BJ (cell line): ENCODE results near the gene HYAL1. TPM values are rescaled to one million over a fixed set of nuclear protein-coding genes. Genes with fewer than 3 reads are reported as not detected.

Source experiments
- CTCF ChIA-PET: fragments of 350-600 bp; formaldehyde crosslinking; extraction: SDS; loops from one replicate; lab custom pipeline; 2021; ENCODE audit warnings: antibody characterized with exemption, inconsistent platforms; lab: Yijun Ruan, JAX
- POLR2A ChIA-PET: fragments of 300-600 bp; sonication (Branson Sonifier 250); formaldehyde crosslinking; extraction: SDS; loops from one replicate; lab custom pipeline; 2021; ENCODE audit warnings: antibody characterized with exemption; lab: Charles Lee
- DNase-seq: peaks from one replicate; pipeline ENCODE4 v3.0.0-alpha.2; 2011; ENCODE audit warnings: low read depth
- H3K27me3 ChIP-seq: 2 replicates; pipeline ENCODE4 v1.6.0; 2011; ENCODE audit warnings: low read length; ENCODE audit not compliant: control insufficient read depth, insufficient read depth
- H3K36me3 ChIP-seq: 2 replicates; pipeline ENCODE4 v1.5.1; 2011; ENCODE audit warnings: low read length; ENCODE audit not compliant: control insufficient read depth, insufficient read depth
- H3K4me3 ChIP-seq: 2 replicates; pipeline ENCODE4 v1.5.1; 2011; ENCODE audit warnings: low read depth, mild to moderate bottlenecking, control low read depth, low read length
- polyA plus RNA-seq: library from polyadenylated mRNA; depleted of rRNA; stranded (reverse); fragments of >200 nt; gene quantifications from 2 replicates; pipeline ENCODE4 v1.2.3, GENCODE V29; 2011
- TF ChIP-seq, protein P1 (sequence below): IDR thresholded peaks from 2 replicates; pipeline ENCODE4 v1.5.1; 2011; ENCODE audit warnings: low read depth, mild to moderate bottlenecking, control low read depth, inconsistent platforms, low read length, moderate library complexity; ENCODE audit not compliant: insufficient read depth

Gene HYAL1
- polyA plus RNA-seq, 1 experiment: 0.10 TPM

DNA sequence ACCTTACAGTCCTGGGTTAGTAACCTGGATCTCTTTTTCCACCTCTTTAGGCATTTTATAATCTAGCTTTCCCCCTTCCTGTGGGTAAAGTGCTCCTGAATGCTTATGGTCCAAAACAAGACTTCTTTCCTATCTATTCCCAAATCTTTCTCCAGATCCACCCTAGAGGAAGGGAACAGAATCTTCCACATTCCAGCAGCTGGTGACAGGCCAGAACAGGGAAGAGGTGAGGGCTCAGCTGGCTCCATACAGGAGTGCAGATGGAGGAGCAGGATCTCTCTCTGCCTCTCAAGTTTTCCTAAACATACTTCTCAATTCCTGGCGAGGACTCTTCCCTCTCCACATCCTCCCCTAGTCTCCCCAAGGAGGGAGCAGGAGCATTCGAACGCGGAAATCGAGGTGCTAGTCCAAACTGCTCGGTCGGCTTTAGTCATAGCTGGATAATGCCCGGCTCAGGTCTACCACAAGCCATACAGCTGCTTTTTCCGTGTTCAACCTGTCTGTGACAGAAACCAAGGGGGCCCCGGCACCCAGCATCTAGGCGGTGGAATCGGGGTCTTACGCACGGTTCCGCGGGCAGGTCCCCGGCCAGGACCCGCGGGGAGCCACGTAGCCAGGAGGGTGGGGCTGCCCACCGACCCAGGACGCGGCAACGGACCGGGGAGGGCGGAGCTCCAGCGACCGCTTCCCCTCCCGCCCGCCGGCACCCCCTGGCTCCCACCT lies 33.2 kb upstream of the HYAL1 start:
- TF ChIP-seq, protein P1, sequence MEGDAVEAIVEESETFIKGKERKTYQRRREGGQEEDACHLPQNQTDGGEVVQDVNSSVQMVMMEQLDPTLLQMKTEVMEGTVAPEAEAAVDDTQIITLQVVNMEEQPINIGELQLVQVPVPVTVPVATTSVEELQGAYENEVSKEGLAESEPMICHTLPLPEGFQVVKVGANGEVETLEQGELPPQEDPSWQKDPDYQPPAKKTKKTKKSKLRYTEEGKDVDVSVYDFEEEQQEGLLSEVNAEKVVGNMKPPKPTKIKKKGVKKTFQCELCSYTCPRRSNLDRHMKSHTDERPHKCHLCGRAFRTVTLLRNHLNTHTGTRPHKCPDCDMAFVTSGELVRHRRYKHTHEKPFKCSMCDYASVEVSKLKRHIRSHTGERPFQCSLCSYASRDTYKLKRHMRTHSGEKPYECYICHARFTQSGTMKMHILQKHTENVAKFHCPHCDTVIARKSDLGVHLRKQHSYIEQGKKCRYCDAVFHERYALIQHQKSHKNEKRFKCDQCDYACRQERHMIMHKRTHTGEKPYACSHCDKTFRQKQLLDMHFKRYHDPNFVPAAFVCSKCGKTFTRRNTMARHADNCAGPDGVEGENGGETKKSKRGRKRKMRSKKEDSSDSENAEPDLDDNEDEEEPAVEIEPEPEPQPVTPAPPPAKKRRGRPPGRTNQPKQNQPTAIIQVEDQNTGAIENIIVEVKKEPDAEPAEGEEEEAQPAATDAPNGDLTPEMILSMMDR: no peak
- POLR2A ChIA-PET: interaction anchor here (0.5 to 1.2 kb wide), 6 partner anchors 9 to 263 kb away, joined by 3 to 11 read pairs (median 5); partner anchors contain the start of genes CYB561D2, GNAI2, HYAL3 and NAA80
- H3K36me3 ChIP-seq: peaks cover 8% of the 10 kb centered on the region
- no peak for DNase-seq
- H3K4me3 ChIP-seq: peak overlapping the region; percentile 89
- CTCF ChIA-PET: interaction anchor here (1.0 to 7.2 kb wide), 16 partner anchors 9 to 232 kb away, joined by 3 to 32 read pairs (median 4); partner anchors contain the start of genes CYB561D2, HEMK1, HYAL2 and HYAL3
- H3K27me3 ChIP-seq: no peaks in the 10 kb centered on the region

DNA sequence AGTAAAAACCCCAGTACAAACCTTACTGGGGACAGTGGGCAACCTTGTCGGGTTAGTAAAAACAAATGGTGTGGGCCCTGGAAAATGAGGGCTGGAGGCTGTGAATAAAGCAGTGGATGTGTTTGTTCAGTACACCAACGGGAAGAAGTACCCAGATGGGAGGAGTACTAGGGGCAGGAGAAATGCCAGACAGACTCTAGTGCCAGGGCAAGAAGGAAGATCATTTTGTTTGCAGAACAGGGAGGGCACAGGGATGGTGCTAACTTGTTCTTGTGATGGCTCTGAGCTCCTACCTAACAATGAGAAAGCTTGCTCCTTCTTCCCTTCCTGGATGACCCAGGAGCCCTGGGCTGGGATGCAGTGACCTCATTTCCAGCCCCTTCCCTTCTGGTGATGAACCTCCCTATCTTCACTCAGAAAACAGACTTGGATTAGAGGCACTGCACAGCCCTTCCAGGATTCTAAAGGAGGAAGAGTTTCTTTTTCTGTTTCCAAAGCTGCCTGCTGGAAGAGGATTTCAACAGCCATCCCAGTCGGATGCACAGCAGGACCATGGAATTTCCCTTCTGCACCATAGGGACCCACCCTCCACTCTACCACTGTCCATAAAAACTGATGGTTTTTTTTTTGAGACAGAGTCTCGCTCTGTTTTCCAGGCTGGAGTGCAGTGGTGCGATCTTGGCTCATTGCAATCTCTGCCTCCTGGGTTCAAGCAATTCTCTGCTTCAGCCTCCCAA lies 31.1 kb upstream of the HYAL1 start:
- ChIA-PET CTCF (interaction anchor here (1.5 to 7.2 kb wide), 3 partner anchors 10 to 88 kb away, joined by 5 to 32 read pairs (median 6); no protein-coding TSS in a partner anchor), POLR2A (no interaction called here)
- H3K4me3 ChIP-seq: no peak overlapping the region
- DNase-seq: no peak
- peaks cover 23% of the 10 kb centered on the region for H3K36me3 ChIP-seq
- TF ChIP-seq, protein P1: no peak
- H3K27me3 ChIP-seq: no peaks in the 10 kb centered on the region

DNA sequence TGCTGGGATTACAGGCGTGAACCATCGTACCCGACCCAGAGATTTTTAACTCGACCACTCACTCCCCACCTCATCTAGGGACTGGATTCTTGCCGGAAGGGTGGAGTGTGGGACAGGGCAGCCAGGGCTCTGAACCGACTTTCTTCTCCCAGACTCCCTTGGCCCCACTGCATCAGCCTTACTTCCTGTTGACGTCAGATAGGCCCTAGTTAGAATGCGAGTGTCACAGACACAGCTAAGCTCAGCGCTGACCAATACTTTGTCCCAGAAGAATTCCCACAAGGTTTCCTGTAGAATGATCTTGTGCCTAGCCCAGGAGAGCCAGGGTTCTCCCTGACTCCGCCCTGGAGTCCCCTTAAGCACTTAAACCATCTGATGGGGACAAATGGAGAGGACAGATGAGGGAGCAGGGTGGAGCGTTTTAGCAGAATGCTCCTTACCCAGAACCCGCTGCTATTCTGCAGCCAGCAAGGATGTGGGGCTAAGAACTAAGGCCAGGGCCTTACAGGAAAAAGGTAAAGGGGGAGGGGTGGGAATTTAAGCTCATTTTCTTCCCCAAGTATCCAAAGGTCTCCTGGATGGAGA lies 30.5 kb upstream of the HYAL1 start:
- no peak for DNase-seq
- TF ChIP-seq, protein P1: no peak
- H3K36me3 ChIP-seq: peaks cover 25% of the 10 kb centered on the region
- H3K4me3 ChIP-seq: no peak overlapping the region
- H3K27me3 ChIP-seq: no peaks in the 10 kb centered on the region
- POLR2A ChIA-PET: interaction anchor here (0.7 kb wide), 1 partner anchor 19 kb away, joined by 5 read pairs; no protein-coding TSS in a partner anchor
- CTCF ChIA-PET: interaction anchor here (0.6 to 7.2 kb wide), 3 partner anchors 9 to 228 kb away, joined by 3 to 32 read pairs (median 3); no protein-coding TSS in a partner anchor

DNA sequence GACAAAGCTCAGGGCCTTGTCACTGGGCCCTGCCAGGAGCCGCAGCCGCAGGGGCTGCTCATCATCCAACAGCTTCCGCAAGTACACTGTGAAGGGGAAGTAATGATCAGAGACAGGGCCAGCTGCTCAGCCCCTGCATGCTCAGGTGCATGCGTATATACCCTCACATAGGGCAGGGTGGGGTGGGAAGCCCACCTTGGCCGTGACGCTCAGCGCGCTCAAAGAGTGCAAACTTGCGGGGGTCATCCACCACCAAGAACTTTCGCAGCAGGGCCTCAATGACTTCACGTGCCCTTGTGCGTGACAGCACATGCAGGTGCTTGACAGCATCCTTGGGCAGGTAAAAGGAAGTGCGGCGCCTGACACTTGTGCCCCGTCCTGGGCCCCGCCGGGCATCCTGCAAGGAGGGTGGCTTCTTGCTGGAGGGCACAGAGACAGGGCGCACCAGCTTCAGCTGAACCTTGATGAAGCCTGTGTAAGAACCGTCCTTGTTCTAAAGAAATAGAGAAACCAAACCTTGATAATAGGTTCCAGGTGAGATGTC lies 28.1 kb upstream of the HYAL1 start:
- DNase-seq: no peak
- Histone ChIP-seq H3K36me3 (peaks cover 25% of the 10 kb centered on the region), H3K4me3 (no peak overlapping the region), H3K27me3 (no peaks in the 10 kb centered on the region)
- POLR2A ChIA-PET: no interaction called here
- TF ChIP-seq, protein P1: no peak
- CTCF ChIA-PET: interaction anchor here (0.5 kb wide), 1 partner anchor 650 kb away, joined by 3 read pairs; no protein-coding TSS in a partner anchor
